SKM-1 (cell line): ENCODE data around the gene LMX1A.
A peak's percentile ranks its signal among the peaks of the same experiment; 100 is the strongest.

ENCODE experiments used
- DNase-seq: peaks from one replicate; lab custom pipeline; 2025; ENCODE audit not compliant: unreplicated experiment; lab: John Stamatoyannopoulos, UW

The LMX1A gene

DNA sequence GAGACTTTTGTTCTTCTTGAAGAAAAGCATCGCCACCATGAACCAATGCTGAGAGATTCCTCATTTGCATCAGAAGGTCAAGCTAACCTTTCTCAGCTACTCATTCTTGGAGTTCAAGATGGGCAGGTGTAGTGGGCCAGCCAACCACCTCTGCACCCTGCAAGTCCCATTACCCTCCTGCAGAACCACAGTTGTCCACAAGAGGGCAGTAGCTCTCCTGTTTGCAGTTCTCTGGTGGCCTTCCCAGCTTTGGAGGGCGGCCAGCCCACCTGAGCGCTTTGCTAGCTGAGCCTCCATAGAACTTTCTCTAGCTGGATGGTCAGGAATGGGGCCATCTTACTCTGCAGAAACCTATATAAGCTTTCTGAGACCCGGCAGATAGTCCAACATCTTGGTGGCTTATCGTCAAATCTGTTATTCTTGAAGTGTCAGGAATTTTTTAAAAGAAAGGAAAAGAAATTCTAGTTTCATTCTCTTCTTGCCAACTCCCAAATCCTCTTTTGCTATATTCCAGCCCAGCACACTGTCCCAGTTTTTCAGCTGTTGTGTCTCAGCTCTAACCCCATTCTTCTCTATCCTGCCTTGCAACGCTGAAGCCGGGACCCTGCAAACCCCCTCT is 11.0 kb upstream of the LMX1A start:
- DNase-seq = peak; percentile 36

DNA sequence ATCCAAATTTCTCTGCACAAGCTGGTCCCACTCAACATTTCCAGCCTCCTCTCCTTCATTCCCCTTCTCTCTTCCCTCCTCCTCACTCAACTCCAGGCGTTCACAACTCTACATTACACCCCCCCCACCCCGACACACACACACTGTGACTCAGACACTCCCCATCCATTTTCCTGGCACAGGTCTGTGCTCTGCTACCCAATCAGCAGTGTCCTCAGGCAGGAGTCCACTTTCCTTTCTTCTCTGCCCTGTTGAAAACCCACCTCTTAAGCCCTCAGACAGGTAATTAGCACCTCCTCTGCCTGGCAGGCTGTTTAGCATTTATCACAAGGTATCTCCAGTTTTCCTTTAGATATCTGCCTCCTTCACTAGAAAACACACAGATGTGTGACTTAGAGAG is 8.8 kb upstream of the LMX1A start:
- no peak for DNase-seq

DNA sequence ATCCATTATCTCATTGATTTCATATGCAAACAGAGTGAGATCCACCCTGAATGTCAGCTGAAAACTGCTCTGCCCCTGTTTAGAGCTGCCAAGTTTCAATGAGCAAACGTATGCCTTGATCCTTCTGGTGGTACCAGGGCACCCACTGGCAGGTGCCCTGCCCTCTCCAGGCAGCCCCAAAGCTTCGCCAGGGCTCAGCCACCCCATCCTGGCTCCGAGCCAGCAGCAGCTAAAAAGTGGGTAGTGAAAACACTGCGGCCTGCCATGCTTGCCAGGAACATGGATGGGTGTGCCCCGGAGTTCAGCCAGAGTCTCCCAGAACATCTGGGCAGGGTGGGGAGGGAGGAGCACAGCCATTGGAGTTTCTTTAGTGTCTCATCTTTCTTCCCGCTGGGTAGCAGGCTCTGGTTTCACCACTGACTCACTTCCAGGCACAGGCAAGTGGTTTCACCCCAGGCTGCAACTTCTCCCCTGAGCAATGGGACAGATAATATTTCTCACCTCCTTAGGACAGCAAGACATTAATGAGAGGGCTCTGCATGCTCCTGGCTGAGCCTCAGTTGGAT is 8.1 kb upstream of the LMX1A start:
- DNase-seq = no peak

DNA sequence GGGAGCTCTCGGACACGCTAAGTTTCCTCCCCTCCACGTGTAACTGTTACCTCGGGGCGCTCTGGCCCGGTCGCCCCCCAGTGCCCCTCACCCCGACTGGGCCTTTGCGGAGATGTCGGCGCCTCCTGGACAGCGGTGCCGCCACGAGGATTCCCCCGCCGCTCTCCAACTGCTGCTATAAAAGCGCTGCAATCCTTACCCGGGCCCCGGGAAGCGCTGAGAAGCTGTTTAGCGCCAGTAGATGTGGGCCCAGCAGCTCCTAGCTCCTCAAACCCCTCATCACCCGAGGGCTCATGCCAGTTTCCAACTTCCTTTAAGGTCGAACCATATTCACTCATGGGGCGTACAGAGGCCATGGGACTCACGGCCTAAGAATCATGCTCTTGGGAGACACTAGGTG is 361 bp upstream of the LMX1A start:
- no peak for DNase-seq

DNA sequence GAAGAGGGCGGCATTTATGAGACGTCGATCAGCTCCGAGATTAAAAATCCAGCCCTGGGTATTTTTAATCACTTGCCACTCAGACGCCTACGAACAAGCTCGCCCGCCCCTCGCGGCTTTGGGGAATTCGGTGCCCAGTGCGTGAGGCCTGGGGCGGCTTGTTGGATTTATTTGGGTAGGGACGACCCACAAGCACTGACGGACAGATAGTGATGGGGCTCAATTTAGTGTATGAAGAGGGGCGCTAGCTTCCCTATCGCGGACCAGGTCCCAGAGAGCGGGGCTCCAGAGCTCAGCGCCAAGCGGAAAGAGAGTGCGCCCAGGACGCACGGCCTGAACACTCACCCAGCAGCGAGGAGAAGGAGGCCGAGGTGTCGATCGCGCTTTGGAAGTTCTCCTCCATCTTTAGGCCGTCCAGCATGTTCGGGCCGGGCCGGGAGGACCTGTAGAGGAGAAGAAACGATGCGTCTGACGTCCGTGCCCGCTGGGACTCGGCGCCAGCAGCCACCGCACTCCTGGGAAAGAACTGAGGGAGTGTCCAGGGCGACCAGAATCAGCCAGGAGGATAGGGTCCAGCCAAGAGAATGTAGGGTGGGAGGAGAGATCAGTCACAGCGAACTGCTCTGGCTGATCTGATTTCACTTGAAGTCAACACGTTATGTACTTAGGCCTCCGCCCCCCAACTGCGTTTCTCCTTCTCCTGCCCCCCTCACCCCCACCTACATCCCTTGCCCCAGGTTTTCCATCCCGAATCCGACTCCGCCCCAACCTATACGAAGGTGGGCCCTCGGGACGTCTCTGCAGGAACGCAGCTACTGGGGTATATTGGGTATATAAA is 1.2 kb downstream of the LMX1A start:
- DNase-seq = no peak

DNA sequence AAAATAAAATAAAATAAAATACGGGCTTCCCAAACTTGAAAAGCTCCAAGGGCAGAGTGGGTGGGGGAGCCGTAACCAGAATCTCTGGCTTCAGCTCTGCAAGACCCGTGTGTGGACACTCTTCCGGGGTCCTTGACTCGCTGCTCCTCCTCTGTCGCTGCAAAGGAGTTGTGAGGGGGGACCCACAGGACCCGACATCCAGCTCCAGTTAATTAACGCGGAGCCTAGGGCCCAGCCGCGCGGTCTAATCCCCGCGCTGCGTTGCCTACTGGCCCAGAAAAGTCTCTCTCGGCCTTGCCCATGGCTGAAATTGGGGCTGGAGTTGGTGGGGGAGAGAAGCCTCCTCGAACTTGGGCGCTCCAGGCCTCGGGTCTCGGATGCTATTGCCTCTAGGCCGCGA is 1.8 kb downstream of the LMX1A start:
- DNase-seq = no peak

DNA sequence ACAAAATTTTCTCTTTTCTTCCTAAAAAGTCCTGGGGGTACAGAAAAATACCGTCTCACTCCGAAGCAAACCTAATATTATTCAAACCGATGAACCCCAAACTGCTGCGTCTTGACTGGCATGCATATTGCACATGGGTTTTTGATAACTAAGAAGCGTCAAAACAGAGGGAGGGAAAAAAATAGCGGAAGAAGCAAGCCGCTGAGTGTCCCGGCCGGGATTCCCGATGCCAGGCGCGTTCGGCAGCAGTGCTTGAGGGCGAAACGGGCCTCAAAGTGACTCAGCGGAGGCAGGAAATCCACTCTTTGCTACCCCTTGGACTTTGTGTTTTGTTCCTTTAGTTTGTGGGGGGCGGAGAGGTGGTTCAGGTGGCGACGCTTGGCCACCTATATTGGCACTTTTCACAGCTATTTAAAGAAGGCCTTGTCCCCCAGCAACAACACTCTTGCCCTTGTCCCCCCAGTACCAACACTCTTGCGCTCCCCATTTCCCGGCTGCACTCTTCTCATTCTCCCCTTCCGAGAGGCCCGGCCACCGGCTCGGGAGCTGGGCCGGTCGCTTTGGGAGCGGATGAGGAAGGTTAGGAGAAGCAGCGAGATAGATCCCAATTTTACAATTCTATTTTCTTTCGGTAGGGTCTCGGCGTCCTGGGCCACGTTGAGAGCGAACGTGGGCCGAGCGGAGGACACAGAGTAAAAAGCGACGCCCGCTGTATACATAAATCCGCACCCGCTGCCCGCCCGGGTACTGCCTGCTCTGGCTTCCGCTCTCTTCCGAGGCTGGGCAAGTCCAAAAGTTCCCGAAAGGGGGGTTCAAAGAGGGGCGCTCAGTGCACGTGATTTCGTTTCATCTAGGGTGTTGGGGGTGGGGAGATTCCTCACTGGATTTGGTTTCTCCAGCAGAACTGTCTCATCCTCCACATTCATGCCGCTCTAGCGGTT is 2.5 kb downstream of the LMX1A start:
- DNase-seq = no peak

DNA sequence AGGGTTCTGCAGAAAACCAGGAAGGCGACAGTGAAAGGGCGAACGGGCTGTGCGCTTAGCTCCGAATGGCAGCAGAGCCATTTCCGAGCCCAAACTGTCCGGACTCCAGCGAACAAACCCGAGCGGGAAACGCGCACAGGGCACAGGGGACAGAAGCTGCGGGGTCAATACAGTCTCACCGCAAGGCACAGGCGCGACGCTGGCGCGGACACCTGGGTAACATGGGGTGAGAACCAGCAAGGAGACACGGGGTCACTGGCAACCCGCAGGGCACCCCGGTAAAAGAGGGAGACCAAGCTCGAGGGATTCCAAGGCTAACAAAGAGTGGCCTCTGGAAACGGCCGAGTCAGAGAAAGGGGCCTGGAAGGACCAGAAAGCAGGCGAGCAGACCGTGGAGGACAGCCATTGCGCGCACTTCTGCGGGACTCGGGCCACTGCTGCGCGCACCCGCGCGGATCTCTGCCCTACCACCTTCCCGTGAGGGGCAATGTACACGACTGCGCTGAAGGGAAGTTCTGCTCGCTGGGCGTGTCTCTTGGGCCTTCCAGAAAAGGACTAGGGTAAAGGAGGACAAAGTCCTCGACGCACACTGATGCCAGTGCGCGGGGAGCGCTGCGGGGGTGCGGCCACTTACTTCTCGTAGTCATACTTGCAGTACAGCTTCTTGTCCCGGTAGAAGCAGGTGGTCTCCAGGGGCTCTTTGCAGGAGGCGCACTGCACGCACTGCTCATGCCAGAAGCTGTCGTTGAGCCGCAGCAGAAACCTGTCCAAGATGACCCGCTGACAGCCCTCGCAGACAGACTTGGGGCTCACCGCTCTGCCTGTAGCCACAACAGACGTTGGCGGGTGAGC is 3.8 kb downstream of the LMX1A start:
- no peak for DNase-seq

DNA sequence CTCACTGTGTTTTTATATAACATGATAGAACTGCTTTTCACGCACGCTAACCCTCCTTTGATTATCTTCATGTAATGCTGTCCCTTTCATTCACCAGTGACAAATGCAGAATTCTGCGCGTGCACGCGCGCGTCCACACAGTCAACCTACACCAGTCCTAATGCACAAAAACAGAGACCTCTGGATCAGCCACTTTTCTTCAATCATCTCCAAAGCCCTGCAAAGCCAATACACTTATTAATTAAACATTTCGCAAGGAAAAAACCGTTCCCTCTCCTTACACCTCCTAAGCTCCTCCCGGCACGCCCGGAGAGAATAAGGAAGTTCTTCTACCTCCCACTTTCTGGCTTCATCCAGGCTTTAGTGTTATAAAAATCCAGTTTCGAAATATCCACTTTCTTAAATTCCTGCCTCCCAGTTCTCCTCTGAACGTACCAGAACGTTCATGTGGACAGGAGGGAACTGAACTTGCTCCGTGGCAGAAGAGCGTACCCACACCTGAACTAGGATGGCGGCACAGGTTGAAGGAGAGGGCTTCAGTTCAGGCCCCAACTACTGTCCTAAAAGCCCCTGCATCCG is 4.6 kb downstream of the LMX1A start:
- no peak for DNase-seq

DNA sequence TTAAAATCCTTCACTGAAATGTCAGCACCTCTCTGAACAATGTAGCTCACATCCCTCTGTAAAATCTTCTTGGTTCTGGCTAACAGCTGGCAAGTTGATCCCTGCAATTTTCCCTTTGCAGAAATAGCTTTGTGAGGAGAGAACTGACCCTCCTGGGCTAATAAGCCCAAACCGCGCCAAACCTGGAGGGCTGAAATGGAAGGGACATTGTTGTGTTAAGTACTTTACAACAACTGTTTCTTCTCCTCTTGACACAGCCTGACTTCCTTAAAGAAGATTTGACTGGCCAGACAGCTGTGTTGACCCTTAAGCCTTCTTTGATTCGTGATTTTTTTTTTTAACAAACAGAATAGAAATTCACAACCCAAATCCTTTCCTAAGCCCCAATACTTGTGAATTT is 5.7 kb downstream of the LMX1A start:
- DNase-seq = no peak

DNA sequence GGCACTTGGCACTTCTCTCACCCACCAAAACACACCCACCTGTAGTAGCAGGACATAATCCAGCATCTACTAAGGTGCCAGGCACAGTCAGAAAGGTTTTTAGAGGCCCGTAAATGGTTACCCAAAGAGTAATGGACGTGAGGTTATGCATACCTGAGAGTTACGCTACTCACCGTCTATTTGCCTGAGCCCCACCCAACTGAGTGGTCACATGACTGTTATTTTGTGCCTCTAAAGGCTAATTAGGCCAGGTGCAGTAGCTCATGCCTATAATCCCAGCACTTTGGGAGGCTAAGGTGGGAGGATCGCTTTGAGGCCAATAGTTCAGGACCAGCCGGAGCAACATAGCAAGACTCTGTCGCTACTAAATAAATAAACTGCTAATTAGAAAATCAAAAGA is 11.0 kb downstream of the LMX1A start:
- no peak for DNase-seq

DNA sequence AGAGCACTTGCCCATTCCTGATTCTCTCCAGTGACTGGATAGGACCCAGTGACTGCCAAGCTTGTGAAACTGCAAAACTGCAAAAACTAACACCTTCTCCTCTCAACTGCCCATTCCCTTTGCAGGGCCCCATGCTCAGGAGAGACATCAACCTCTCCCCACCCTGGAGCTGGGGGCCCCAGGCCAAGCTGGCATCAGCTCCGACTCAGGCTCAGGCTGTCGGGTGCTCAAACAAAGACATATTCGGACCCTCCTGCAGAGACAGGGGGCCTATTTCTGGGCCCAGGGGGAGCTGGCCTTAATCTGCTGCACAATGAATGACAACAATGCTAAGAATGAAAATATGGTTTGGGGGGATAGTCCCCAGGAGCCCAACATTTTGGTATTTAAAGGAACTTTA is 11.8 kb downstream of the LMX1A start:
- DNase-seq = no peak

DNA sequence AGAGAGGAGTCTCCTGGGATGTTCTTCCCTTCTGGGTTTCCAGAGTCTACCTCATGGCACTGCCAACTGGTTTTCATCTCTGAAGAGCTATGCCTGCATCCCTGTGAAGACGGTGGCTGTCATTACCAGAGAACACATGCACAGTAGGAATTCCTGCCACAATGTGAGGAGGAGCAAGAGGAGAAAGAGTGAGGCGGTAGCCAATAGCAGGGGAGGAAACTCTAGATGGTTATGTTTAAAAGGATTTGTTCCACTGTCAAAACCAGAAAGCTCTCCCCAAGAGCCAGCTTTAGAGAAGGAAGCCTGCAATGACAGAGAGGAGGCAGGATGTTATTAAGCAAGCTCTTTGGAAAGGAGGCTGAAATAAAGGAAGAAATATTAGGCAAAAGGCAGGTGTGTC is 12.3 kb downstream of the LMX1A start:
- no peak for DNase-seq

DNA sequence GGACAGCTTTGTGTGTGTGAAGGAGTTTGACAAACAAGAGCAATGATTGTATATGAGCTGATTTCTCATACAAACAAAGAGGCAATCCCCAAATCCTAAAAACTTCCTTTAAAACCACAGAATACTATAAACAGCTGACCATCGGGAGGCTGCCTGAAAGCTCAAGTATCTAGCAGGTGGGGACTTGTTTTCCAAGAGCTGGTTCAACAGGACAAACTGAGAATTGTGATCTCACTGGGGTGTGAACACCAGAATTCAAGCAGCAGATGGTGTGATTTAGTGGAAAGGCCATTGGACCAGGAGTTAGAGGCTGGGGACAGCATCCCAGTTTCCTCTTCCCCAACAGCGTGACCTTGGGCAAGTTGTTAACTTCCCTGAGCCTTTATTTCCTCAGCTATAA is 13.9 kb downstream of the LMX1A start:
- no peak for DNase-seq

DNA sequence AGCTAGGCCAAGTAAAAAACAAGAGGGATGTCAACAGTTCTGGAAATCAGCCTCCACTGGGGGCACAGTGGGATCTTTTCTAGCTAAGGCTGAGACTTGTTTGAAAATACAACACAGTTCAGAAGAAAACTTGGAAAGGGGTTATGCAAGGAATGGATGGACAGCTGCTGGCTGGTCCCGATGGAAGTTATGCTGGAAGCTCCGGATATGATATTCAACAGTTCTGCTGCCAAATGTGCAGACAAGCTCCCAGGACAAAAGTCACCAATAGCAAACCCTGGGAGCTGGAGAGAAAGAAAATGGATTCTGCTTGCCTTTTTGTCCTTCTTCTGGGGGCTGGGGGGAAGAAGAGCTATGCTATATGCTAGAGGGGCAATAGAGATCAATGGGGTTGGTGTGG is 14.3 kb downstream of the LMX1A start:
- no peak for DNase-seq

DNA sequence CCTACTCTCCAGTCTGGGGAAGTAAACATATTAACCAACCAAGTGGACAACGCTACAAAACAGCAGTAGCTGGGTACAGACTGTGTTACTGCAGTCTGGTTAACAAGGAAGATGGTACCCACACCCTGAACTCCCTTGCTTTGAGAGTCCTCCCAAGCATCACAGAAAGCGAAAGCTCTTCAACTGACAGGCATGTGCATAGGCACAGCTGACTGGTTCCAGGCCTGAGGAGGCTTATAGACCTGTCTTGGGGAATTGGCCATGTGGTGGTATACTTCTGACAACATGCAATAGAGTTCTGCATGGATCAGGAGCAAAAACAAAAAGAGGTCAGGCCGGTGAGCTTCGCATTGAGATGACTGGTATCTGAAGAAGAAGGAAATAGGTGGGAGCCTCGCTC is 17.4 kb downstream of the LMX1A start:
- DNase-seq = no peak

DNA sequence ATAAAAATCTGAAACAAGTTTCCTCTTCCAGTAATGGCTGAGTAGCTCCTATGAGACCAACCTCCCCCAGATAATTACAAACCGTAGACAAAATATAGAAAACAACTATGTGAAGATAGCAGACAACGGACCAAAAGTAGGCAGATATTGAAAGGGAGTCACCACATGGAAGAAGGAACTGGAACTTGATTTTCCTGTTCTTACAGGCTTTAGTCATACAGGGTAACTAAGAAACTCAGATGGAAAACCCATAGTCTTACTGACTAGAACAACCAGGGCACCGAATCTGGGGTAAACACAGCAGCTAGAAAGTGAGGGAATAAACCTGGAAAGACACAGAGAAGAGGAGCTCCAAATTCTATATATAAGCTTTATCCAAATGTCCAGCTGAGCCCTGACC is 26.0 kb downstream of the LMX1A start:
- no peak for DNase-seq

DNA sequence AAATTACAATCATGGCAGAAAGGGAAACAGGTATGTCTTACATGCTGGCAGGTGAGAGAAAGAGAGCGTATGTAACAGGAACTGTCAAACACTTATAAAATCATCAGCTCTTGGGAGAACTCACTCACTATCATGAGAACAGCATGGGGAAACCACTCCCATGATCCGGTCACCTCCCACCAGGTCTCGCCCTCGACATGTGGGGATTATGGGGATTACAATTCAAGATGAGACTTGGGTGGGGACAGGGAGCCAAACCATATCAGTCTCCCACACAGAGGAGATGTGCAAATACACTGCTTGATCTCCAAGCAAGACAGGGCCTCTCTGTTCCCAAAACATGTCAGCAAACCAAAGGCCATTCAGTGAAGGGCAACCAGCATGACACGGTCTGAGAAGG is 27.4 kb downstream of the LMX1A start:
- DNase-seq = no peak

DNA sequence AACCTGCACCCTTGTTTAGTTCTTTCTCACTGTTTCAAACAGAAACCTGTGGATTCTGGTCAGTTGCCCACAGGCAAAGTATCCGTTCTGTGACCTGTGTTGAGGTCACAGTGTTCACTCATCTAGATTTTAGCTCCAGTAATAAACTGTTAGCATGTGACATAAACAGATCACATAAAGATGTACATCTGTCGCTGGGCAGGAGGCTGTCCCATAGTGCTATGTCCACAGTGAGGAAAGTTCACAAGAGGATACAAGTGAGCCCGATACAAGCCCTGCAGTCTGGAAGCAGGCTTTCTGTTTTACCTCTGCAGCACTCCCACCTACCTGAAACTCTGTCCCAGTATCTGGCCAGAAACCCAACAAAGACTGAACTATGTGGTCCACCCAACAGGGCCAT is 28.4 kb downstream of the LMX1A start:
- DNase-seq = no peak

DNA sequence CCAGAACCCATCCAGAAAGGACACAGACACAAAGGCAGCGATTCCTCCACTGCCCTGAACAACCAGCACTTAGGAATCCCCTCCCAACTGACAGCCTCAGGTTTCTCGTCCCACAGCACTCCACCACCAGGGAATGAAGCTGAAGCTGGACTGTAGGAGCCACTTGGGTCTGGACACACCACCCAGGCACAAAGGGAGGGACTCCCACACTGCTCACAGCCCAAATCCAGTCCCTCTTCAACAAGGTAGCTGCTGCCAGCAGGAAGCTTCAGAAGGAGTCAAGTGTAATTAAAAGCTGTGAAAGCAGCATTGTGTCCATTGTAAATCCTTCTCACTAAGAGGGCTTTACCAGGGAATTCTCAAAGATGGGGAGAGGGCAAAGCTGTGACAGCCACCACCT is 29.0 kb downstream of the LMX1A start:
- no peak for DNase-seq
